HepG2 (cell line): Measurements from ENCODE around the gene HRC. TPM values are rescaled to one million over a fixed set of nuclear protein-coding genes. Genes with fewer than 3 reads are reported as not detected.

Source experiments
- AGO1 ChIP-seq: fragments of 200-400 bp; formaldehyde crosslinking; IDR thresholded peaks from 2 replicates; pipeline ENCODE4 v1.6.1; 2017; ENCODE audit warnings: mild to moderate bottlenecking, low read depth, low read length, moderate library complexity; ENCODE audit not compliant: poor library complexity, severe bottlenecking
- ARID5B ChIP-seq: IDR thresholded peaks from 2 replicates; pipeline ENCODE4 v1.4.0; 2020; ENCODE audit warnings: mild to moderate bottlenecking, missing genetic modification reagents
- ATRX ChIP-seq: sonication (generic); formaldehyde crosslinking; IDR thresholded peaks from 2 replicates; pipeline ENCODE4 v1.4.0; 2020; ENCODE audit warnings: missing genetic modification reagents, borderline replicate concordance
- CEBPG ChIP-seq: IDR thresholded peaks from 2 replicates; pipeline ENCODE4 v1.6.1; 2016
- CHD2 ChIP-seq: IDR thresholded peaks from 2 replicates; pipeline ENCODE4 v1.6.1; 2011; ENCODE audit warnings: low read depth, low read length, improper control_type of control experiment
- CREB1 ChIP-seq, 2 experiments: fragments of 450-650 bp in 1 of 2; IDR thresholded peaks; 2 replicates each; pipeline ENCODE4 v1.6.1; 2016 to 2017; ENCODE audit warnings: control low read depth in 1 of 2, mild to moderate bottlenecking in 1 of 2, missing compliant biosample characterization in 1 of 2, missing genetic modification characterization in 1 of 2
- ELF4 ChIP-seq: sonication (generic); formaldehyde crosslinking; IDR thresholded peaks from 2 replicates; pipeline ENCODE4 v1.5.0; 2020; ENCODE audit warnings: missing genetic modification reagents, mild to moderate bottlenecking, moderate library complexity, borderline replicate concordance
- FOXM1 ChIP-seq: sonication (generic); formaldehyde crosslinking; IDR thresholded peaks from 2 replicates; pipeline ENCODE4 v1.5.0; 2020; ENCODE audit warnings: missing genetic modification reagents
- IRF1 ChIP-seq: sonication (generic); formaldehyde crosslinking; IDR thresholded peaks from 2 replicates; pipeline ENCODE4 v1.4.0; 2020; ENCODE audit warnings: low read depth, mild to moderate bottlenecking, missing genetic modification reagents
- ISX ChIP-seq: sonication (generic); formaldehyde crosslinking; conservative IDR thresholded peaks from 2 replicates; pipeline ENCODE4 v1.5.0; 2020; ENCODE audit warnings: missing genetic modification reagents
- NFKB2 ChIP-seq: sonication (generic); formaldehyde crosslinking; IDR thresholded peaks from 2 replicates; pipeline ENCODE4 v1.4.0; 2020; ENCODE audit warnings: missing genetic modification reagents, borderline replicate concordance
- NR2C2 ChIP-seq: sonication (generic); formaldehyde crosslinking; IDR thresholded peaks from 2 replicates; pipeline ENCODE4 v1.4.0; 2020; ENCODE audit warnings: missing genetic modification reagents, mild to moderate bottlenecking, moderate library complexity, borderline replicate concordance
- PITX1 ChIP-seq: sonication (generic); formaldehyde crosslinking; IDR thresholded peaks from 2 replicates; pipeline ENCODE4 v1.5.1; 2020; ENCODE audit warnings: mild to moderate bottlenecking, missing genetic modification reagents
- PRDM10 ChIP-seq: sonication (generic); formaldehyde crosslinking; IDR thresholded peaks from 2 replicates; pipeline ENCODE4 v1.4.0; 2020; ENCODE audit warnings: low read depth, missing genetic modification reagents
- RARA ChIP-seq: IDR thresholded peaks from 2 replicates; pipeline ENCODE4 v1.6.1; 2016; ENCODE audit warnings: missing genetic modification reagents, missing compliant biosample characterization
- RFX3 ChIP-seq: IDR thresholded peaks from 2 replicates; pipeline ENCODE4 v1.6.1; 2016; ENCODE audit warnings: missing biosample characterization, missing genetic modification reagents
- ZFP37 ChIP-seq: sonication (generic); formaldehyde crosslinking; IDR thresholded peaks from 2 replicates; pipeline ENCODE4 v1.4.0; 2020; ENCODE audit warnings: missing genetic modification reagents, borderline replicate concordance
- ZMAT3 ChIP-seq: sonication (generic); formaldehyde crosslinking; conservative IDR thresholded peaks from 2 replicates; pipeline ENCODE4 v1.7.0; 2021; ENCODE audit warnings: missing genetic modification reagents
- ZNF101 ChIP-seq: sonication (generic); formaldehyde crosslinking; IDR thresholded peaks from 2 replicates; pipeline ENCODE4 v1.4.0; 2020; ENCODE audit warnings: mild to moderate bottlenecking, low read depth, missing genetic modification reagents, borderline replicate concordance
- ZNF337 ChIP-seq: sonication (generic); formaldehyde crosslinking; IDR thresholded peaks from 2 replicates; pipeline ENCODE4 v1.5.1; 2020; ENCODE audit warnings: missing genetic modification reagents, low read depth, mild to moderate bottlenecking, borderline replicate concordance
- ZNF501 ChIP-seq: sonication (generic); formaldehyde crosslinking; IDR thresholded peaks from 2 replicates; pipeline ENCODE4 v1.5.1; 2020; ENCODE audit warnings: mild to moderate bottlenecking, moderate library complexity, missing genetic modification reagents
- ZNF552 ChIP-seq: sonication (generic); formaldehyde crosslinking; IDR thresholded peaks from 2 replicates; pipeline ENCODE4 v1.9.0; 2022; ENCODE audit warnings: missing genetic modification reagents, mild to moderate bottlenecking, borderline replicate concordance
- ZNF891 ChIP-seq: sonication (generic); formaldehyde crosslinking; IDR thresholded peaks from 2 replicates; pipeline ENCODE4 v1.5.0; 2020; ENCODE audit warnings: mild to moderate bottlenecking, missing genetic modification reagents
- ZSCAN29 ChIP-seq: sonication (generic); formaldehyde crosslinking; conservative IDR thresholded peaks from 2 replicates; pipeline ENCODE4 v1.4.0; 2020; ENCODE audit warnings: mild to moderate bottlenecking, missing genetic modification reagents
- polyA plus RNA-seq, 8 experiments: library from polyadenylated mRNA; depleted of rRNA in 3 of 8; stranded (reverse) in 7 of 8; unstranded in 1 of 8; fragments of >200 nt; fragmentation: Illumina TruSeq in 4 of 8; extraction: Trizol in 4 of 8; gene quantifications; 2 replicates each; pipeline versions ENCODE4 v1.2.1 to v1.2.3, GENCODE V29; 2011 to 2016; ENCODE audit warnings: low read depth in 4 of 8, missing spikeins in 1 of 8, mixed read lengths in 1 of 8; ENCODE audit not compliant: insufficient read depth in 1 of 8
- total RNA-seq, 5 experiments: library from RNA; depleted of rRNA; stranded (reverse); fragments of >200 nt; fragmentation: Illumina TruSeq; extraction: Trizol; gene quantifications; 2 replicates each; pipeline ENCODE4 v1.2.3, GENCODE V29; 2016; ENCODE audit warnings: low read depth in 1 of 5

The HRC gene
- total and polyA plus RNA-seq, 2 of the 13 experiments (the other 11 are each of a cell fraction or from before 2014, with no cell fraction given): 3.6 to 15.4 TPM

- TF ChIP-seq ARID5B (CRISPR knock-in tag) (peak; percentile 71), ZNF552 (CRISPR knock-in tag) (no peak), CEBPG (CRISPR knock-in tag) (peak; percentile 32; the same call in 1 of the 2 replicates), ATRX (no peak), CHD2 (no peak), NFKB2 (CRISPR knock-in tag) (no peak), PITX1 (CRISPR knock-in tag) (peak; percentile 41; the same call in 1 of the 2 replicates), ZNF337 (CRISPR knock-in tag) (no peak), IRF1 (CRISPR knock-in tag) (no peak), ZNF891 (CRISPR knock-in tag) (no peak), RARA (CRISPR knock-in tag) (peak; percentile 11; the same call in 1 of the 2 replicates), ISX (CRISPR knock-in tag) (no peak), ZNF501 (CRISPR knock-in tag) (peak; percentile 71; the same call in 1 of the 2 replicates), RFX3 (CRISPR knock-in tag) (no peak), NR2C2 (no peak), CREB1 (IDR thresholded peaks at IDR 0.05) (no peak), CREB1 (CRISPR knock-in tag; IDR thresholded peaks at IDR 0.05) (no peak), AGO1 (no peak), ZMAT3 (no peak), PRDM10 (CRISPR knock-in tag) (no peak), FOXM1 (CRISPR knock-in tag) (no peak), ZFP37 (CRISPR knock-in tag) (peak; percentile 65; the same call in 1 of the 2 replicates), ELF4 (CRISPR knock-in tag) (0 out of 2 replicates have a peak, but pooled peaks have one; percentile 25), ZSCAN29 (CRISPR knock-in tag) (no peak), ZNF101 (no peak)
Observed at GRCh38 chr19:49186108-49186507, 30.9 kb upstream of the HRC start (continued).
